GM21526 (cell line): ENCODE data around the gene ELK1.
A peak's percentile ranks its signal among the peaks of the same experiment; 100 is the strongest.

Experiments used
- ATAC-seq: cut with Tn5 transposase; IDR thresholded peaks from one replicate; pipeline ENCODE4 v1.9.1; 2021; ENCODE audit warnings: moderate library complexity; ENCODE audit not compliant: unreplicated experiment, low FRiP score

The ELK1 gene

DNA sequence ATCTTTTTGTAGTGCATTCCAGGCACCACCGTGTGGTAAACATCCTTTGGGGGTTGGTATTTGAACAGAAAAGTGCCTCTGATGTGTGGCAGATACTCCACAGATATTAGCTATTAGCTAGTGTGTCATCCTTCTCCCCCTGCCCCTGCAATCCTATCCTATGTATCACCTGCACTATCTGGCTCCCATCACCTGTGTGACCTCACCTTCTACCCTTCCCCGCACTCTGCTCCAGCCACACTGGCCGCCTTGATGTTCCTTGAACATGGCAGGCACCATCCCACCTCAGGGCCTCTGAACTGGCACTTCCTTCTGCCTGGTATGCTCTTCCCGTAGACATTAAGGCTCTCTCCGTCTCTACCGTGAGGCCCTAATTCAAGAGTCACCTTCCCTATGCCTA, 3.7 kb downstream of the ELK1 start:
- ATAC-seq = no peak

DNA sequence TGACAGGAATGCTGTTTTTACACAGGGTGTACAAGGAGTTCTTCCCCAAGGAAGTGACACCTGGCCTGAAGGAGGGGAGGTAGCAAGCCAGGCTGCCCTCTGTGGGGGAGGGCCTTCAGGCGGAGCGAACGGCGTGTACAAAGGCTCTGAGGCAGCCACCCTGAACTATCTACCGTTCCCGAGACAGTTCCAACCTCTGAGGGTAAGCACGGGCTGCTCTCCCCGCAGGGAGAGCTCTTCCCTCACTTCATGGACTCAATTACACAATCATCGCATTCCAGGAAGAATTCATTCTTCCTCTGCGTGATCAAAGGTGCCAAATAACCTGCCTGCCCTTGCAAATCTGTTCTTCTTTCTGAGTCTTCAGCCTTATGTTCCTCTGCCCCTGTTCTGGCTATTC, 4.8 kb downstream of the ELK1 start:
- no peak for ATAC-seq

DNA sequence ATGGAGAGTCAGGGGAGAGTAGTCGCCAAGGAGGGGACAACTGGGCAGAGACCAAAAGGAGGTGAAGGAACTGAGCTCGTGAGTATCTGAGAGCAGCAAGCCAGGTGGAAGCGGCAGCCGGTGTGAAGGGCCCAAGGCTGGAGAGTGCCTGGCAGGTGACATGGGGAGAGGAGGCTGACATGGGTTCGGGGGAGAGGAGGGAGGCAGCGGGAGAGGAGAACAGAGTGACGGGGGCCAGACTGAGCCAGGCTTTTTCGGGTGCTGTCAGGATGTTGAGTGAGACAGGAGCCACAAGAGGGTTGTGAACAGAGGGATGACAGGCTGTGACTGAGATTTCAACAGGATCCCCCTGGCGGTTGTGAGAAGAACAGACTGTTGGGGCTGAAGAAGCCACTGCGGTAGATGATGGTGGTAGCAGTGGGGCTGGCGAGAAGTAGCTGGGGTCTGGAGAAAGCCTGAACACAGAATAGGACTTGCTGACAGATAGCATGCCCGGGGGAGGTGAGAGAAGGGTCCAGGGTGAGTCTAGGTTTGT, 5.7 kb downstream of the ELK1 start:
- no peak for ATAC-seq

DNA sequence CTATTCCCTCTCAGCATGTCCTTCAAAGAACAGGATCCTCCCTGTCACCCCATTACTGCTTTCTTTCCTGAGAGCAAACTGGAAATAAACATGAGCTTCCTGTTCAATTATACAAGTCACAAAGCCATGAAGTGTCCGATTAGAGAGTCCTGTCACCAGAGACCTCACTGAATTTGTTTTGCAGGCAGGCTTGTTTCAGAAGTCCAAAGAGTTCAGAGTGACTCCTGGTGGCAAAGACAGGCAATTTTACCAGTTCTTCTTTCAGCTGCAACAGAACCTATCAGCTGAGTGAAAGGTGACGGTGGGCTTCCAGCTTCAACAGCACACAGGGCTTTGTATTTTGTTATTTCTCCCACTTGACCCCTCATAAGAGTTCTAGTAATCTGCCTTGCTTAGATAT, 6.4 kb downstream of the ELK1 start:
- ATAC-seq = no peak

DNA sequence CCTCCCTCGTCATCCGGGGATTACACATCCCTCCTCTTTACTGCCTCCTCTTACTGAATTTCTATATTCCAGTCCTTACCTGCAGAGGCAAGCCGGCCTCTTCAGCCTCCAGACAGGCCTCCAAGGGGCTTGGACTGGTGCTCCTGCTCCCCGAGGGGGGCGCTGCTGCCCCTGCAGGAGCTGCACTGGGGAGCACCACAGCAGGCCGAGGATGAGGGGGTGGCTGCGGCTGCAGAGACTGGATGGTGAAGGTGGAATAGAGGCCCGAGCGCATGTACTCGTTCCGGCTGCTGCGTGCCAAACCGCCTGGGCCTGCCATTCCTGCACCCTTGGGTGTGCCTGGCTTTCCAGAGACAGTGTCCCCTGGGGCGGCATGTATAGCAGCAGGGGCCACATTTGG, 11.5 kb downstream of the ELK1 start:
- no peak for ATAC-seq

DNA sequence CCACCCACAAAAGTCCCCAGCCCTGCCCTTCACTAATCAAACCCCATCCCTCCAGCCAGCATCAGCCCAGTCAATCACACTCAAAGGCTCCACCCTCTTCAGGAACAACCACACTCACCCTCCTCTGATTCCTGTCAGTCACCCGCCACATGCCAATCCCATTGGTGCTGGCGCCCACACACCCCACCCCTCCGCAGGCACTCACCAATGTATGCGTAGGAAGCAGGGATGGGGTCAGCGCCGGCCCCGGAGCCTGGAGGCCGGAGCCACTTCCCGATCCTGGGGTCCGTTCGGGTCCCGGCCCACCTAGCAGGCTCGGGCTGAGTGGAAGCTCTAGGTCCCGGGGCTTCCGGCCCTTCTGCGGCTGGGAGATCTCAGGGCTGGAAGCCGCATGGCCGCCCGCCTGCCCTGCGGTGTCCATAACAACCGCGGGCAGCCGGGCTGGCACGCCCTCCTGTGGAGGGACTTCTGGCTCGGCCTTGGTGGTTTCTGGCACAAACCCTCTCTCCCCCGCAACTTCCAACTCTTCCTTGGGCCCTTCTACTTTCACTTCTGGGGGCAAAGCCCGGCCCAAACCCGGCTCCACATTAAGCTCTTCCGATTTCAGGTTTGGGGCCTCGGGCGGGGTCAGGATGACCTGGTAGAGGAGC, 12.7 kb downstream of the ELK1 start:
- no peak for ATAC-seq

DNA sequence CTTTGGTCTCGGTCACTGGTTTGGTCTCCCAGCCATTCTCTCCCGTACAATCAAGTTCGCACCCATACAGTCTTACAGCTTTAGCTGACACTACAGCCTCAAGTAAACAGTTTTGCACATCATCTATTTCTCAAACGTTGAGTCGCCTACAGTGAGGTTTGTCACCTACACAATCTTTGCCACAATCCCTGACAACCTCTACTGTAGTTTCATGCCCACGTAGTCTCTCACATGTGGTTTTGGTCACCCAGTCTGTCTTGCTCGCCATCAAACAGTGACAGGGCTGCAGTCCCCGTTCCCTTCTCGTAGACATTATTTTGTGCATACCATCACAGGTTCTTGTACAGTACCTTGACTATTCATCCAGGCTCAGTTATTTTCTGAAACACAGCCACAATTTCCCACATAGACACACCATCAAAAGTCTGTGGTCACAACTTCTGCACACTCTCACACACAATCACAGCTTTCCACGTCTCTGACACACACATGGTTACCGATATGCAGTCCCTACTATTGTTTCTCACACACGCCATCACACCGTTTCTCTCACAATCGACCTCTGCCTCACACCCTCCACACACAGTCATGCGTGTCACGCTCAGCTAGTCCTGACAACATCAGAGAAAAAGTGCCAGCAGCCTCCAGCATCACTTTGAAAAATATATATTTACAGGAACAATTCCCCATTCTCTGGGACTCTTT, 15.3 kb downstream of the ELK1 start:
- no peak for ATAC-seq

DNA sequence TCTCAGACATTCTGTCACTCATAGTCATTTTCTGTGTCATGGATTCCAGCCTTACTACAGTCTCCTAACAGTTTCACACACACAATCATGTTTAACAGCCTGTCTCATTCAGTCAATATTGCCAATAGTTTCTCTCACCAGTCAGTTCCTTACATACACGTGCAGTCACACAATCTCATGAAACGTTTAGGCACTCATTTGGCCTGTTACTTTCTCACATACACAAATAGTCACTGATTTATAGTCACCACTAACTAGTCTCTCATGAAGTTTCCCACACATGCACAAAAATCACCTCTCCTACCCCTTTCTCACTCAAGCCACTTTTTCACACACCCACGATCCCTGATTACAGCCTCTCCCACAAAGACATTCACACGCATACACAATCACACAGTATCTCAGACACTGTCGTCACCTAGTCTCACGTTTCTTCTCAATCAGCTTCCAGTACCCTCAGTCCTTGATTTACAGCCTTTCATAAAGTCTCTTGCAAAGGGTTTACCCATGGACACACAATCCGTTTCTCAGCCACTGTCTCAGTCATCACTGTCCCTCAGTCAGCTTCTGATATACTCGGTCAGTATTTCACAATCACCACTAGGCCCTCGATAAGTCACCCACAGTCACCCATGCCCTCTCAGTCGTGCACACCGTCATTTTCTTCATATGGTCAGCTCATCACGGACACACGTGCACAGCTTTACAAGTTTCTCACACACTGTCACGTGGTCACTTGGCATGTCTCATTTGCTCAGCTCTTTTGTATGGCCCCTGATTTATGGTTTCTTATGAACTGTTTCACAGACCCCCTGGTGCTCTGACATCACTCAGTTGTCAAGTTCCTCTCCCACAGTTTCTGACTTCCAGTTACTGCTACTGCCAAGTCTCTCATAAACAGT, 16.4 kb downstream of the ELK1 start:
- ATAC-seq = no peak

DNA sequence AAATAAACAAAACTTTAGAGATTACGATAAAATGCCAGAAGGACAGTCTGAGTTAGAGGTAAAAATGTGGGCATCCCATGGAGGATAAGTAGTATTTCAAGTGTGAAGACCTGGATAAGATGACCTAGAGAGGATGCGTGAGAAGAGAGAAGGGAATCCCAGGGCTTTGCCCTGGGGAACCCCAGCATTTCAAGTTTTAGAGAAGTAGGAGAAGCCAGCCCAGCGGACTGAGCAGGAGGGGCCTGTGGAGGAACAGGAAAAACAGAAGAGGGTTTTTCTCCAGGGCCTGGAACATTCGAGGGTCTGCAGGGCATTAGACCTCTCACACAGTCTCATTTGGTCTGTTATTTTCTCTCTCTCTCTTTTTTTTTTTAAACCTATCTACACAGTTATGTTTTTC, 17.7 kb downstream of the ELK1 start:
- no peak for ATAC-seq

DNA sequence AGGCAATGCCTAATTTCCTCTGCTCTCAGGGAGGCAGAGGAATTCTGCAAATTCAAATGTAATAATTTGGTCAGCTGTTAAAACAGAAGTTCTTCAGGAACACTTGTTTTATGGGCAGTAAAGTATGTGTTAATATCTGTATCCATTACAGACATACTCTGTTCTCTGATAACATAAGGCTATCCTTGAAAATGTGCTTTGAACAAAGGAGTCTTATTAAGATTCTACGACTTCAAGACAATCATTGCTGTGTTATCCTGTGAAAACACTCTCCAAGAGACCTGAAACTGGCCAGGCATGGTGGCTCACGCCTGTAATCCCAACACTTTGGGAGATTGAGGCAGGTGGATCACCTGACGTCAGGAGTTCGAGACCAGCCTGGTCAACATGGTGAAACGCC, 18.7 kb downstream of the ELK1 start:
- no peak for ATAC-seq

DNA sequence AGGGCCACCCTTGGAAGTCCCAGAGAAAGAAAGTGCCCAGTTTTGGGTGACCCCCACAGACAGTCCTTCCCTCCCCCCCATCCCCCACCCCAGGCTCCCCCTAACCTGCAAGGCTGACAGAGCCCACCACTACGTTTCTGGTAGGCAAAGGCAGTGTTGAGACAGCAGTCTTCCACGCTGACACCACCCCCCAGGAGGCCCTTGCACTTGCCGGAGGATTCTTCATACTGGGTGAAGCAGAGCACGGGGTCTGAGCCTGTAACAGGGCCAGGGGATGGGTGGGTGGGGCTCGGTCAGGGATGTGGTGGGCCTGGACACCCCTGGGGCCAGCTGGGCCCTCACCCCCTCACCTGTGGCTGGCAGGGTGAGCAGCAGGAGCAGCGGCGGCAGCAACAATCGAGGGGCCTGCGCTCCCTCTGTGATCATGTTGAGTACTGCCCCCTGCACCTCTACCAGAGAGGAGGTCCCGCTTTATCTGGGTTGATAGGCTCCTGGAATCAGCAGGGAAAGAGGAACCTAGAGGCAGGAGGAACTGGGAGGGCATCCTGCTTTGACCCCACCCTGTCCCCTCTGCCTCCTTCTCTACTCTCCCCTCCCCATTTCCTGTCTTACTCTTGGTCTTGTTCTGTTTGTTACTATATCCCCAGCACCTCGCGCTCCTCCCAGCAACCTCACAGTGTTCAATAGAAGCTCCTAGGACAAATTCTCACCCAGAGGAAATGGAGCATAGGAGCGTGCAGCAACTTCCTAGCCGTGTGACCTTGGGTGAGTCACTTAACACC, 20.8 kb downstream of the ELK1 start, which contains the start of gene CFP:
Gene CFP, minus strand, starts transcription at position 512 of the 782 bp plus-strand sequence. Its CDS starts 86 bp downstream, at position 426.
- ATAC-seq = no peak

DNA sequence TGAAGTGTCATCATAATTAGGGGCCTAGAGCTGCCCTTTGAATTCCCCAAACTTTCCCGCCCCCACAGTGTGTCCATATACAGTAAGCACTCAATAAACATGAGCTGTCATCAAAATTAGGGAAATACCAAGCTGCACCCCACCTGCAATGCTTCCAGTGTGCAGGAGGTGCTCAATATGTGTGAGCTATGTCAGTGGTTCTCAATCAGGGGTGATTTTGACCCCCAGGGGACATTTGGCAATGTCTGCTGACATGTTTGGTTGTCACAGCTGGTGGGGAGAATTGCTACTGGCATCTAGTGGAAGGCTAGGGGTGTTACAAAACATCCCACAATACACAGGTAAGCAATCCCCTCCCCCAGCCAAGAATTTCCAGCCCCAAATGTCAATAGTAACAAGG, 21.4 kb downstream of the ELK1 start:
- ATAC-seq = no peak

DNA sequence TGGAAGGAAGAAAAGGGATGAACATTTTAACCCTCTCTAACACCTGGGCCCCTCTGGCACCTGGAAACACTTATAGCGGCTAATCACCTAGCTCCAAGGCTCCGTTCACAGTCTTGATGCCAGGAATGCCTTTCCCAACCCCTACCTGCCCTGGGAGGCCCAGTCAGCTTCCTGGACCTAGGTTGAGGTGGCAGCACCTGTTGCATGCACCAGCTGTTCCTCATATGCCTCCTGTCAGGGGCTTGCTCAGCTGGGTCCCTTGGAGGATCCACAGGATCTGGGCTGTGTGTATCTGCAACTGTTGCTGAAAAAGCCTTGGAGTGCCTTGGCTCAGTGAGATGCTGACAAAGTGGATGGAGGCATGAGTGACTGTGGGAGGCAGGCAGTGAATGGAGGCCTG, 25.0 kb downstream of the ELK1 start:
- no peak for ATAC-seq

DNA sequence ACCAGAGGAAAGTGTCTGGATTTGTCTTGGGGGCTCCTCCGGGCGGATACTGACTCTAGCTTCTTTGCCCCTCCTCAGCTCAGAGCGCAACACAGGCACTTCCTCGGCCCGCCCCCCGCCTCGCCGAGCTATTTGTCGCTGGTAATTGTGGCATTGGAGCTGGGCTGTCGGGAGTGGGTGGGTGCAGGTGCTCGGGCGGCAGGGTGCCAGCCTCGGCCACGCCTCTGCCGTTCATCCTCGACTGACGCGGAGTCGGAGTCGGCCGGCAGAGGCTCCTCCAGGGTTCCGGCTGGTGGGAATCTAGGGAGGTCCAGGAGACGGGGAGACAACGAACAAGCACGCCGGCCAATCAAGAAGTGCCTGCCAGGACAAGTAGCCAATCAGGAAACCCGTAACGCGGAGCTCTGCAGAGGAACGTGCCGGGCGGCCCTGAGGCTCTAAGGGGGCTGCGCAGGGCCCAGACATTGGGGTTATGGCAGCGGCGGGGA, 26.8 kb downstream of the ELK1 start:
- no peak for ATAC-seq

DNA sequence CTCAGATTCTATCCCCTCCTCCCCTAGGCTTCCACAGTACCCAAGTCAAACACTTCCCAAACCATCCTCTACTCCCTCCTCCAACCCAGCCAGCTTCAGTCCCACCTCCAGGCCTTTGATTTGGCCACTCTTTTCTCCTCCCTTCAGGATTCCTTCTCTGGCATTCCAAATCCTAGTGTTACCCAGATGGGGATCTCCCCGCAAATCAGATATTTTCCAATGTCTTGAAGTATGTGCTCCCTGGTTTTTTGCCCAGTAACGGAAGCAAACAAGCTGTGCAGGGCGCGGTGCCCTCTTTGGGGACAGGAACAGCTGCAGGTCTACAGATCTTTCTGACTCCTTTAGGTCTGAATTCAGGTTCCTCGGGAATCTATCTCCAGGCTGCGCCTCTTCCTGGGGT, 28.5 kb downstream of the ELK1 start:
- no peak for ATAC-seq

DNA sequence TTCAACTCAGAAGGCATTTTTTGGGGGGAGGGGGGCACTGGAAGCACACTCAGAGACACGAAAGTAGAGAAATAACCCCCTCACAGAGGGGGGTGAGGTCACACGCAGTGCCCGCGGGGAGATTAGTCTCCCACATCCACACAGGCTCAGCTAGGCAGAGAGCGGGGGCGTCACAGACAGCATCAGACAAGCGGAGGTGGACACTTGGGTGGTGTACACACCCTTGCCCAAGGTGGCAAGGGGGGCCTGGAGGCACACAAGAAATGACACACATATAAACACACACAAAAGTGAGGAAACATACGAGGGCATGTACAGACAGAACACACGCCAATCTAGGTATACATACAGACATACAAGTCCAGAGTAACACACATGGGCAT, 30.1 kb downstream of the ELK1 start:
- no peak for ATAC-seq

DNA sequence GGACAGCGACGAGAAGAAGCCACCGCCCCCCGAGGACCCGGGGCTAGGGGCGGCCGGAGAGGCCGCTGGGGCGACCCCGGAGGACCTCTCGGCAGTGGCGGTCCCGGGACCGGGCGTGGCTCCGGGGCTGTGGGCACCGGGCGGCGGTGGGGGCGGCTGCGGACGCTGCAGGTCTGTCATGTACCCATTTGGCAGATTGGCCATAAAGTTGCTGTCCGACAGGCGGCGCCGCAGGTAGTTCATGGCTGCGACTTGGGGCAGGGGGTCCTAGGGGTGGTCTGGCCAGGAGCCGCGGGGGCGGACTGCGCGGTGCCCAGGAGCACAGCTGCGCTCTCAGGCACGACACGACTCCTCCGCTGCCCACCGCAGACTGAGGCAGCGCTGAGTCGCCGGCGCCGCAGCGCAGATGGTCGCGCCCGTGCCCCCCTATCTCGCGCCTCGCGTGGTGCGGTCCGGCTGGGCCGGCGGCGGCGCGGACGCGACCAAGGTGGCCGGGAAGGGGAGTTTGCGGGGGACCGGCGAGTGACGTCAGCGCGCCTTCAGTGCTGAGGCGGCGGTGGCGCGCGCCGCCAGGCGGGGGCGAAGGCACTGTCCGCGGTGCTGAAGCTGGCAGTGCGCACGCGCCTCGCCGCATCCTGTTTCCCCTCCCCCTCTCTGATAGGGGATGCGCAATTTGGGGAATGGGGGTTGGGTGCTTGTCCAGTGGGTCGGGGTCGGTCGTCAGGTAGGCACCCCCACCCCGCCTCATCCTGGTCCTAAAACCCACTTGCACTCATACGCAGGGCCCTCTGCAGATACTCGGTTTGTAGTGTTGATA, 30.7 kb downstream of the ELK1 start, which contains the start of gene SYN1:
Gene SYN1, minus strand, starts transcription at position 372 of the 817 bp plus-strand sequence. Its CDS starts 129 bp downstream, at position 243.
- peak; percentile 60 for ATAC-seq

DNA sequence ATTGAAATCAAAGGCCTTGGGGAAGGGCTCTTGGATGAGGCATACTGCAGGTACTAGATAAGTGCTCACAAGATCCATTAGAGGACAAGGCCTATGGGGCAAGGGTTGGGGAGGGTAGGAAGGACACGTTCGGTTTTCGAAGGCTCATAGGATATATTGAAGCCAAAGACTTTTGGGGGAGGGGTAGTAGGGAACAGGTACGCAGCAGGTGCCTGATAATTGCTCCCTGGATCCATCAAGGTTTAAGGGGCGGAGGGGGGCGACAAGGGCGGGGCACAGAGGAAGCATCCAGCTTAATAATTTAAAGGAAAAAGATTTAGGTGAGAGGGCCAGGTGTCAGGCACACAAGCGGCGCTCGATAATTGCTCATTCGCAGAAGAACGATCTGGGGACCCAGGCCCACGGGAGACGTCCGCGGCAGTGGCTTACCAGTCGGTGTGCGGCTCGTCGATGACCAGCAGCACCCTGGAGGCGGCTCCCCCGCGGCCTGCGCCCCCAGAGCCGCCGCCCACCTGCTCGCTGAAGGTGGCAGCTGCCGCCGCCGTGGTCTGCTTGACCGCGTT, 31.4 kb downstream of the ELK1 start:
- ATAC-seq = no peak

DNA sequence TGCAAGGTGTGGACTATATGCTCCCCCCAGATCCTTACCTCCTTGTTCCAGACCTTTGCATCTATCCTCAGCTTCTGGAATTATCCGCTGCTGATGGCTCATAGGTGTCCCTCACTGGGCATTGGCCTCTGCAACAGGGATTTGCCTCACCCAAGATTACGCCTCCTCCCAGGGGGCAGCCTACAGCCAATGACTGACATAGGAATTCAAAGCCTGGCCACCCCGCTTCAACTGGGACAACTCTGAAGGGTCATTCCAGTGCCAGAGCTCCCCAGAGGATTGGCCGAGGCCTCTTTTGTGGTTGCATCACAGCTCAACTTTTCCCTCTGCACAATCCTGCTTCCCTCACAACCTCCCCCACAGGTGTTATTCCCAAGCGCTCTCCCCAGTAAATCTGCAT, 35.7 kb downstream of the ELK1 start:
- ATAC-seq = no peak
